IMR-90 (cell line): ENCODE results near the gene IL3RA.

Experiments used
- CEBPB ChIP-seq: IDR thresholded peaks from 2 replicates; pipeline ENCODE4 v1.6.1; 2012; ENCODE audit warnings: low read depth, low read length, improper control_type of control experiment
- CTCF ChIP-seq: conservative IDR thresholded peaks from 2 replicates; pipeline ENCODE4 v1.5.1; 2012; ENCODE audit warnings: mild to moderate bottlenecking, low read depth, low read length, improper control_type of control experiment
- MAZ ChIP-seq: IDR thresholded peaks from 2 replicates; pipeline ENCODE4 v1.6.1; 2012; ENCODE audit warnings: low read depth, mild to moderate bottlenecking, low read length, improper control_type of control experiment, moderate library complexity, borderline replicate concordance
- POLR2A ChIP-seq: IDR thresholded peaks from 2 replicates; pipeline ENCODE4 v1.6.1; 2012; ENCODE audit warnings: mild to moderate bottlenecking, low read depth, low read length
- RFX5 ChIP-seq: IDR thresholded peaks from 2 replicates; pipeline ENCODE4 v1.8.0; 2012; ENCODE audit warnings: low read depth, mild to moderate bottlenecking, low read length, moderate library complexity

GRCh38 chrX:1424147-1424851 is 87.7 kb downstream of the IL3RA start:
- TF ChIP-seq CTCF, result no peak
- TF ChIP-seq RFX5, result no peak
- no peak for TF ChIP-seq POLR2A
- TF ChIP-seq MAZ, result no peak
- no peak for TF ChIP-seq CEBPB
